Measurements from ENCODE around the gene TRPM2.

Gene TRPM2

GRCh38 chr21:44418108-44418875 lies 64.9 kb downstream of the TRPM2 start:
- H3K9me3 ChIP-seq (ENCODE audit: insufficient read depth, low read length, severe bottlenecking), result peaks cover 9% of the 10 kb centered on the region
- ATAC-seq (ENCODE audit: insufficient read depth, low read depth) (no peak), DNase-seq (no peak)
- TF ChIP-seq EZH2 (IDR thresholded peaks at IDR 0.05; ENCODE audit: borderline replicate concordance, low read depth, low read length, severe bottlenecking) (no peak), CTCF (IDR thresholded peaks at IDR 0.05; ENCODE audit: borderline replicate concordance, extremely low read depth, low read length, poor library complexity, severe bottlenecking) (no peak)
- no peaks in the 10 kb centered on the region for H3K36me3 ChIP-seq (ENCODE audit: insufficient read depth, low read length)
- no peak overlapping the region for H2AFZ ChIP-seq (ENCODE audit: low read depth, low read length)
- H3K4me1 ChIP-seq (ENCODE audit: insufficient read depth, low read length), result no peaks in the 10 kb centered on the region
- H3K4me3 ChIP-seq (ENCODE audit: low read depth in 1 of 2, low read length in 2 of 2), result no peak overlapping the region
- no peak overlapping the region for H3K27ac ChIP-seq (ENCODE audit: low read length)
- H3K79me2 ChIP-seq (ENCODE audit: insufficient read depth, low read length), result no peaks in the 10 kb centered on the region
- no peaks in the 10 kb centered on the region for H4K20me1 ChIP-seq (ENCODE audit: insufficient read depth, low read length)
- H3K27me3 ChIP-seq (ENCODE audit: insufficient read depth, low read length, poor library complexity), result no peaks in the 10 kb centered on the region
- no peak overlapping the region for H3K9ac ChIP-seq (ENCODE audit: low read depth, low read length)
- H3K4me2 ChIP-seq (ENCODE audit: insufficient read depth, low read length), result no peak overlapping the region

GRCh38 chr21:44418876-44419230 lies 65.4 kb downstream of the TRPM2 start:
- Histone ChIP-seq H3K79me2 (ENCODE audit: insufficient read depth, low read length) (no peaks in the 10 kb centered on the region), H4K20me1 (ENCODE audit: insufficient read depth, low read length) (no peaks in the 10 kb centered on the region), H3K9ac (ENCODE audit: low read depth, low read length) (no peak overlapping the region), H3K4me2 (ENCODE audit: insufficient read depth, low read length) (no peak overlapping the region), H3K4me1 (ENCODE audit: insufficient read depth, low read length) (no peaks in the 10 kb centered on the region), H3K27ac (ENCODE audit: low read length) (no peak overlapping the region), H2AFZ (ENCODE audit: low read depth, low read length) (no peak overlapping the region), H3K27me3 (ENCODE audit: insufficient read depth, low read length, poor library complexity) (no peaks in the 10 kb centered on the region), H3K36me3 (ENCODE audit: insufficient read depth, low read length) (no peaks in the 10 kb centered on the region), H3K4me3 (ENCODE audit: low read depth in 1 of 2, low read length in 2 of 2) (no peak overlapping the region), H3K9me3 (ENCODE audit: insufficient read depth, low read length, severe bottlenecking) (peaks cover 9% of the 10 kb centered on the region)
- DNase-seq (no peak), ATAC-seq (ENCODE audit: insufficient read depth, low read depth) (no peak)
- TF ChIP-seq CTCF (IDR thresholded peaks at IDR 0.05; ENCODE audit: borderline replicate concordance, extremely low read depth, low read length, poor library complexity, severe bottlenecking), result no peak
- no peak for TF ChIP-seq EZH2 (IDR thresholded peaks at IDR 0.05; ENCODE audit: borderline replicate concordance, low read depth, low read length, severe bottlenecking)

GRCh38 chr21:44419679-44420078 lies 66.3 kb downstream of the TRPM2 start:
- ATAC-seq (ENCODE audit: insufficient read depth, low read depth), result no peak
- Histone ChIP-seq H3K36me3 (ENCODE audit: insufficient read depth, low read length) (no peaks in the 10 kb centered on the region), H3K4me2 (ENCODE audit: insufficient read depth, low read length) (no peak overlapping the region), H3K27me3 (ENCODE audit: insufficient read depth, low read length, poor library complexity) (no peaks in the 10 kb centered on the region), H3K4me3 (ENCODE audit: low read depth in 1 of 2, low read length in 2 of 2) (no peak overlapping the region), H3K4me1 (ENCODE audit: insufficient read depth, low read length) (no peaks in the 10 kb centered on the region), H3K9me3 (ENCODE audit: insufficient read depth, low read length, severe bottlenecking) (peaks cover 9% of the 10 kb centered on the region), H3K27ac (ENCODE audit: low read length) (no peak overlapping the region), H3K79me2 (ENCODE audit: insufficient read depth, low read length) (no peaks in the 10 kb centered on the region), H3K9ac (ENCODE audit: low read depth, low read length) (no peak overlapping the region), H2AFZ (ENCODE audit: low read depth, low read length) (no peak overlapping the region), H4K20me1 (ENCODE audit: insufficient read depth, low read length) (no peaks in the 10 kb centered on the region)
- DNase-seq, result no peak
- TF ChIP-seq EZH2 (IDR thresholded peaks at IDR 0.05; ENCODE audit: borderline replicate concordance, low read depth, low read length, severe bottlenecking), result no peak
- no peak for TF ChIP-seq CTCF (IDR thresholded peaks at IDR 0.05; ENCODE audit: borderline replicate concordance, extremely low read depth, low read length, poor library complexity, severe bottlenecking)

Measured in DND-41 (cell line).